ENCODE measurements around the gene ZMIZ2.
"Not testable (repeated sequence)": the region's sequence is repeated elsewhere in the genome, so short reads cannot be mapped to it uniquely, and the experiment has no call there.

Gene ZMIZ2

GRCh38 chr7:44801890-44802289 lies 53.2 kb downstream of the ZMIZ2 start:
- DNase-seq (ENCODE audit: low spot score), result no peak

GRCh38 chr7:44802418-44803025 lies 53.9 kb downstream of the ZMIZ2 start:
- DNase-seq (ENCODE audit: low spot score), result no peak

DNA sequence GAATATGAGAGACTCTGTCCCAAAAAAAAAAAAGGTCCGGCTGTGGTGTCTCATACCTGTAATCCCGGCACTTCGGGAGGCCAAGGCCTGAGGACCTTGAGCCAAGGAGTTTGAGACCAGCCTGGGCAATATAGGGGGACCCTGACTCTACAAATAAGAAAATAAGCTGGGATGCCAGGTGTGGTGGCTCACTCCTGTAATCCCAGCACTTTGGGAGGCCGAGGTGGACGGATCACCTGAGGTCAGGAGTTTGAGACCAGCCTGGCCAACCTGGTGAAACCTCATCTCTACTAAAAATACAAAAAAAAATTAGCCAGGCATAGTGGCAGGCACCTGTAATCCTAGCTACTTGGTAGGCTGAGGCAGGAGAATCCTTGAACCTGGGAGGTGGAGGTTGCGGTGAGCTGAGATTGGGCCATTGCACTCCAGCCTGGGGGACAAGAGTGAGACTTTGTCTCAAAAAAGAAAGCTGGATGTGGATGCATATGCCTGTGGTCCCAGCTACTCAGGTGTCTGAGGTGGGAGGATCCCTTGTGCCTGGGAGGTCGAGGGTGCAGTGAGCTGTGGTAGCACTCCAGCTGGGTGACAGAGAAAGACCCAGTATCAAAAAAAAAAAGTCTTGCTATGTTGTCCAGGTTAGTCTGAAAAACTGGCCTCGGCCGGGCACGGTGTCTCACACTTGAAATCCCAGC lies 55.3 kb downstream of the ZMIZ2 start:
- not testable (repeated sequence) for DNase-seq (ENCODE audit: low spot score)

DNA sequence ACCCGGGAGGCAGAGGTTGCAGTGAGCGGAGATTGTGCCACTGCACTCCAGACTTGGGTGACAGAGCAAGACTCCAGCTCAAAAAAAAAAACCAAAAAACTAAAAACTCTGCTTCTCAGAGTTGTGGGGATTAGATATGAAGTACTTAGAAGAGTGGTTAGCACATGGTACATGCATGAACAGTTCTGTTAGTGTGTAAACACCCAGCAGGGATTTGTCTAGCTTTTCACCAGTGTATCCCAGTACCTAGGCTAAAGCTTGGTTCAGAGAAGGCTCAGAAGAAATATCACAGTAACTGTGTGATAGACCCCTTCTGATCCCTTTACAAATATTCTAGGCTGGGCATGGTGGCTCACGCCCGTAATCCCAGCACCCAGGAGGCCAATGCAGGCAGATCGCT lies 57.3 kb downstream of the ZMIZ2 start:
- DNase-seq (ENCODE audit: low spot score), result no peak

- no peak for DNase-seq (ENCODE audit: low spot score)
Observed at GRCh38 chr7:44808914-44809393, 60.3 kb downstream of the ZMIZ2 start.

DNA sequence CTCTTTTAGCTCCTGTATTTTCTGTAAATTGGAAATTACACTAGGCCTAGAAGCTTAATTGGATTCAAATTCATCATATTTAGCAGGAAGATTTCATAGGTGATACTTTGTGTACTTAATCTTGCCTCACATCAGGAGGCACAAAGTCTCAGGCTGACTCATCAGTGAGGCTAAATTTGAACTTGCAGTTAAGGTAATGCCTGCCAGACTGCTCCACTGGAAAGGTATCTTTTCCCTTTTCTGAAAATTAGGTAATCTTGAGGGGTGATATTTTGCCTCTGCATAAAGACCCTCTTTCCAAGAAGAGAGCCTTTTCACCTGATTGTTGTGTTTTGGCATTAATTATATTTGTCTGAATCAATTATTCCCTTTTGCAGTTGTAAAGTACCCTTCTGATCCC lies 62.4 kb downstream of the ZMIZ2 start:
- no peak for DNase-seq (ENCODE audit: low spot score)

GRCh38 chr7:44811571-44811970 lies 62.9 kb downstream of the ZMIZ2 start:
- no peak for DNase-seq (ENCODE audit: low spot score)

DNA sequence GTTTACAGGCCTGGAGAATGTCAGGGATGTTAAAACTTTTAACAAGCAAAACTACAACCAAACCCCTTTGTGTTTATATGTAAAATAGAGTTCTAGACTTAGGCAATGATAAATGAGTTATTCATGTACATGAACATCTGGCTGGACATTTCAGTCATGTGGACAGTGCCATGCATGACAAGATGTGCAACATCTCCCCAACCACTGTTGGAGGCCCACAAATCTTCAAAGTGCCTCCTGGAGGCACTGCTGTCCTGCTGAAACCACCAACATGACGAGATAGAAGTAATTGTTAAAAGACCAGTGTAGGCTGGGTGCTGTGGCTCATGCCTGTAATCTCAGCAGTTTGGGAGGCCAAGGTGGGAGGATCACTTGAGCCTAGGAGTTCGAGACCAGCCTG lies 66.3 kb downstream of the ZMIZ2 start:
- no peak for DNase-seq (ENCODE audit: low spot score)

DNA sequence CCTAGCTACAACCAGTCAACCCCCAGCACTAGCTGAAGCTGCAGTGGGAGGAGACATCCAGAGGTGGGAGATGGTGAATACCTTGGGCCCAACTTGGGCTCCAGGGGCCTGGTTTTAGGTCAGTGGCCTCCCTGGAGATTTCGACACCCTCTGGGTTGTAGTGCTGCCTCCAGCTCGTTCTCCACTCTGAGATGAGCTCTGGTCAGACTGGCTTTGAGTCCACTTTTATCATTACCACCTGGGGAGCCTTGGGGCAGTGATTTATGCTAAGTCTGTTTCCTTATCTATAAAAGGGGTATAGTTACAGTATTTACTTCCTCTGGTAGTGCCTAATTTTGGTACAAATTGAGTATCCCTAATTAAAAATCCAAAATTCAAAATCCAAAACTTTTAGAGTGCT lies 70.6 kb downstream of the ZMIZ2 start:
- DNase-seq (ENCODE audit: low spot score), result no peak

Data from CD4-positive, alpha-beta T cell treated with Interleukin-2 at 100 ng/mL for 4 hours (primary cell).